HG03196 (cell line): ENCODE data around the gene REPIN1.

Experiments used
- ATAC-seq: cut with Tn5 transposase; IDR thresholded peaks from one replicate; pipeline ENCODE4 v1.9.1; 2021; ENCODE audit not compliant: unreplicated experiment

The REPIN1 gene

DNA sequence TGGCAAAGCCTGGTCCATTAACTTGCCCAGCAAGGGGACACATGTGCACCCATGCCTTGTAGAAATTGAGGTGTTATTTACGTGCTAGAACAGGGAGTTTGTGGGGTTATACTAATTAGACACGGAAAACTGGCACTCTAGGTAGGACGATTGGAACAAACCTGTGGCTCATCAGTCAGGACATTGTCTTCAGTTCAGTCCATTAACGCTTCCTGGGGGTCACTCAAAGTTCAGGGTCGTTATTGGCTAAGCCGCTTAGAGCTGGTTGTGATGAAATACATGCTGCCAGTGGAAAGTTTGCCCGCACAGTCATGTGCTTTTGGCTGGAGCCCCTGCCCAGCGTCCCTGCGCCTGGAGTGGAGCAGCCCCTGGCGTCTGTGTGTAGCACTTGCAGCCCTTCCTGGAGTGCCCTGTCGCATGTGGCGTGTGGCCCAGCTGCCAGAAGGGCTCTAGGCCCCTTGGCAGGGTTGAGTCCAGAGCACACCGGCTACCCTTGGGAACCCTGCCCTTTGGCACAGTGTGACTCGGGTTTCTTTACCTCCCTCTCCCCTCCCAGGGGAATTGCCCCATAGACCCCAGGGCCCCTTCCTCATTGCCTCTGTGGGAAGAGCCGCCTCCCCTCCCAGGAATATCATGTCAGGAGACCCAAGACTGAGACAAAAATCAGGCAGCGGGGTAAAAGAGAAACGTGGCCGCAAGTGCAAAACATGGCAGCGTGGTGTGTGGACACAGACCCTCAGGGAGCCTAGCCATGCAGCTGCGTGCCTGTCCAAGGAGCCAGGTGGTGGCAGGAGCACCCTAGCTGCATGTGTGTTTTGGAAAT lies 20.3 kb downstream of the REPIN1 start:
- ATAC-seq, result no peak

DNA sequence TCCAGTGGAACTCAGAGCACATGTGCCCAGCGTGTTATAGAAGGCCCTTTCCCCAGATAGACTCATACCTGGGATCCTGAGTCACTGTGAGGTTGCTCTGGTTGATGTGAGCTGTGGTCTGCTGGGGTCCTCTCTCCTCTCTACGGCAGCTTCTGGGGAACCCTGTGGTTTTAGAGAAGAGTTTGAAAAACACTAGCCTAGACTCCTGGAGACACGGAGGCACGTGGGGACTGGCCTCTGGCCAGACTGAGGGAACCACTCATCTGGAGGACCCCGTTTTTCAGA lies 20.9 kb downstream of the REPIN1 start:
- ATAC-seq, result no peak

DNA sequence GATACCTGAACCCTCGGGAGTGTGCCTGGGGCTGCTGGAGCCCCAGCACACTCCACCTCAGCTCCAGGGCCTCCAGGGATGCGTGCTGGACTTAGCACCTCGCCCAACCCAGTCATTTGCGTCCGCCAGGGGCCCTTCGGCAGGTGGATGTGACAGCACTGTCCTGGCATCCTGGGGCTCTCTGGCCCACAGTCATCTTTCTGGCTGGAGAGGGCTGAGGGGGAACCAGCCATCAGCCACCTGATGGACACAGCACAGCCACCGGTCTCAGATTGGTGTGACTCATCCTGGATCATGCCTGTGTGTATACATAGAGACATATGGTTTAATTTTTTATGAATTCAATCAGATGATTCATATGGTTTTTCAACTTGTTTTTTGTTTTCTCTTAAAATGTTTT lies 21.6 kb downstream of the REPIN1 start:
- no peak for ATAC-seq

DNA sequence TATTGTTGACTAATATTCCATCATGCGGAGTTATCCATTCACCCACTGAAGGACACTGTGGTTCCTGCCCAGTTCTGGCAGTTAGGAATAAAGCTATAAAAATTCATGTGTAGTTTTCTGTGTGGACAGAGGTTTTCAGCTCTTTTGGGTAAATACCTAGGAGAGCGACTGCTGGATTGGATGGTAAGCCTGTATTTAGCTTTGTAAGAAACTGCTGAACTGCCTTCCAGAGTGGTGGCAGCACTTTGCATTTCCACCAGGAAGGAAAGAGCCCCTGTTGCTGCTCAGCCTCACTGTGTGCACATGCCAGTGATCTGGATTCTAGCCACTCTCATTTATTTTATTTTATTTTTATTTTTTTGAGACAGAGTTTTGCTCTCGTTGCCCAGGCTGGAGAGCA lies 24.7 kb downstream of the REPIN1 start:
- ATAC-seq, result no peak

DNA sequence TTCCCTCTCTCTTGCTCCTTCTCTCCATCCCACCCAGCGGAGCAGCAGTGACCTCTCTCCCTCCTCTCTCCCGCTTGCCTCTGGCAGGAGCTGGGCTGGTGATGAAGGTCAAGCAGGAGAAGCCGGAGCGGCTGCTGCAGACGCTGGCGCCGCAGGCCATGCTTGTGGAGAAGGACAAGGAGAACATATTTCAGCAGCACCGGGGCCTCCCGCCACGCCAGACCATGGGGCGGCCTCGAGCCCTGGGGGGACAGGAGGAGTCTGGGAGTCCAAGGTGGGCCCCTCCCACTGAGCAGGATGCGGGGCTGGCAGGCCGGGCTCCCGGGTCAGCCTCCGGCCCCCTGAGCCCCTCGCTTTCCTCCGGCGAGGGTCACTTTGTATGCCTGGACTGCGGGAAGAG lies 27.8 kb downstream of the REPIN1 start:
- no peak for ATAC-seq

DNA sequence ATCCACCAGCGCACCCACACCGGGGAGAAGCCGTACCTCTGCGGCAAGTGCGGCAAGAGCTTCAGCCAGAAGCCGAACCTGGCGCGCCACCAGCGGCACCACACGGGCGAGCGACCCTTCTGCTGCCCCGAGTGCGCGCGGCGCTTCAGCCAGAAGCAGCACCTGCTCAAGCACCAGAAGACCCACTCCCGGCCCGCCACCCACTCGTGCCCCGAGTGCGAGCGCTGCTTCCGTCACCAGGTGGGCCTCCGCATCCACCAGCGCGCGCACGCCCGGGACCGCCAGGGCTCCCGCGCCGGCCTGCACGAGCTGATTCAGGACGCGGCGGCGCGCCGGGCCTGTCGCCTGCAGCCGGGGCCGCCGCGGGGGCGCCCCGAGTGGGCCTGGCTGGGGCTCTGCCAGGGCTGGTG lies 28.2 kb downstream of the REPIN1 start:
- no peak for ATAC-seq

DNA sequence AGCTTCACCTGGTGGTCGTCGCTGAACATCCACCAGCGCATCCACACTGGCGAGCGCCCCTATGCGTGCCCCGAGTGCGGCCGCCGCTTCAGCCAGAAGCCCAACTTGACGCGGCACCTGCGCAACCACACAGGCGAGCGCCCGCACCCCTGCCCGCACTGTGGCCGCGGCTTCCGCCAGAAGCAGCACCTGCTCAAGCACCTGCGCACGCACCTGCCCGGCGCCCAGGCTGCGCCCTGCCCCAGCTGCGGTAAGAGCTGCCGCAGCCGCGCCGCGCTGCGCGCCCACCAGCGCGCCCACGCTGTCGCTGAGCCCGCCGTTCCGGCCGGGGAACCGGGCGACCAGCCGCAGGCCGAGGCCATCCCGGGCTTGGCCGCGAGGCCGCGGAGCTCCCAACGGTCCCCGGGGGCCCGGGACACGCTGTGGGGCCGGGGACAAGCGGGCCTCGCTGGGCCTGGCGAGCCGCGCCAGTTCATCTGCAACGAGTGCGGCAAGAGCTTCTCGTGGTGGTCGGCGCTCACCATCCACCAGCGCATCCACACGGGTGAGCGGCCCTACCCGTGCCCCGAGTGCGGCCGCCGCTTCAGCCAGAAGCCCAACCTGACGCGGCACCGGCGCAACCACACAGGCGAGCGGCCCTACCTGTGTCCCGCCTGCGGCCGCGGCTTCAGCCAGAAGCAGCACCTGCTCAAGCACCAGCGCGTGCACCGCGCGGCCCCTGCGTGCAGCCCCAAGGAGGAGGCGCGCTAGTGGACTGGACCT lies 28.9 kb downstream of the REPIN1 start:
- no peak for ATAC-seq

DNA sequence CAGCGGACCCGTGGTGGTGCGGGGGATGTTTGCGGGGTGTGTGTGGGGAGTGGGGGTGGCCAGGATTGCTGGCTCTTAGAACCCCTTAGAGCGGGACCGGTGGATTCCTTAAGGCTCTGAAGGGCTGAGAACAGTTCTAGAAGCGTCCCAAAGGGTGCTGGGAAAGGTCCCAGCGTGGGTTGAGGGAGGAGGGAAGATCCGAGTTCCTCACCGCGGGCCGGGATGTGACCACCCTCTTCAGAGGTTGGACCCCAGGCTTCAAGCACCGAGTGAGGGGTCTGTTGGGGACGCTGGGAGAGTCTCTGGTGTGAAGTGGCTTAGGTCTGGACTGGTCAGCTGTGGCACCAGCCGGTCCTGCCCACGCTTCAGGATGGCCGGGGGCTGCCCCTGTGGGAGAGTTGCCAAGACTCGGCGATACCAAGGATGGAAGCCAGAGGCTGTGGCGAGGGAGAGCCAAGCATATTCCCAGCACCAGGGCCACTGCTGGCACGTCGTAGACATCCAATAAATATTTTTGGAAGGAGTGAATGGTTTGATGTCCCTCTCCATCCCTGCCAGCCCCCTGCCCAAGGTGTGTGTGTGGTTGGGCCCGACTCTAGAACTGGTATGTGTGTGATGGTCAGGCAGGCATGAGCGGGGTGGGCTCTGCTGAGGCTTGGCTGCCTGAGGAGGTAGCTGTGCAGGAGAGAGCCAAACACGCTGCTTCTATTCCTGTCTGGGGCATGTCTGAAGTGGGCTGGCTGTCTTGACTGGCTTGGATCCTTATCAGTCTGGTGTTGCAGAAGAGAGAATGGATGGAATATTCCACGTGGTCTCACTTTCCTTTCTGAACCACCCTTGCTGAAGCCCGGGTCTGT lies 29.7 kb downstream of the REPIN1 start:
- no peak for ATAC-seq

DNA sequence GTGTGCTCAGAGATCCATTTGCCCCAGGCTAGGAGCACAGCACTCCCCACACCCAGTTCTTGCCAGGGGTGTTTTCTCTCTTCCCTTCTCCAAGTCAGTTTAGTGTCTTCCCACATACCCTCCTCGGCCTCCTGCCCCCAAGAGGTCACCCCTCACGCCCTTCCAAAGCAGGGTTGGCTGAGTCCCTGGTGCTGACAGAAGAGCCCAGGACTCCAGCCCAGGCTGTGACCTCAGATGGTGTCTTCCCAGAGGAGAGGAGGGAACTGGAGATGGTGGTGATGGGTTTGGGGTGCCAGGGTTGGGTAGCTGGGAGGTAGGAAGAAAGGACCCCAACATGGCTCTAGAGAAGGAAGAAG lies 30.3 kb downstream of the REPIN1 start:
- no peak for ATAC-seq

DNA sequence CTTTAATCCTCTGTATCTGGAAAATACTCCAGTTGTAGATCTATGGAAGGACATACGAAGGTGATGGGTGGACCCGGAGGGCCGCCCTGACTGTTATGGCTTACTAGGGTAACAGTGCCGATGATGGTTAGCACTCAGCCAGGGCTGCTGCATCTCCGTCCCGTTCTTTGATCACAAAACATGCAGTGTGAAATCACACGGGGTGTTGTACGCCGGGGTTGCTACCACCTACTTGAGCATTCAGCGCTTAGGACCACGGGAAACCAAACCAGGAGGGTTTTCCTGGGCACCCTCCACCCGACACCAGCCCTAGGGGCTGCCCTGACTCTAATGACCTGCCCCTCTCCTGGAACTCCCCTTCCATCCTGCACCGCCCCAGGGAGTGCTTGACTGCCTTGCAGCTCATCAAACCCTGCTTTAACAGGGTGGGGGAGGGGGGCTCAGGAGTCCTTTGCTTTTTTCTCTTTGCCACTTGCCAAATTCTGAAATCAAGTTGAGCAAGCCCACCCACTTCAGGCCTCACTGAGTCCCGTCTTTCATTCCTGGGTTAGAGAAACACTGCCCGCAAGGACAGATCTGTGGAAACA lies 30.9 kb downstream of the REPIN1 start:
- ATAC-seq, result no peak

DNA sequence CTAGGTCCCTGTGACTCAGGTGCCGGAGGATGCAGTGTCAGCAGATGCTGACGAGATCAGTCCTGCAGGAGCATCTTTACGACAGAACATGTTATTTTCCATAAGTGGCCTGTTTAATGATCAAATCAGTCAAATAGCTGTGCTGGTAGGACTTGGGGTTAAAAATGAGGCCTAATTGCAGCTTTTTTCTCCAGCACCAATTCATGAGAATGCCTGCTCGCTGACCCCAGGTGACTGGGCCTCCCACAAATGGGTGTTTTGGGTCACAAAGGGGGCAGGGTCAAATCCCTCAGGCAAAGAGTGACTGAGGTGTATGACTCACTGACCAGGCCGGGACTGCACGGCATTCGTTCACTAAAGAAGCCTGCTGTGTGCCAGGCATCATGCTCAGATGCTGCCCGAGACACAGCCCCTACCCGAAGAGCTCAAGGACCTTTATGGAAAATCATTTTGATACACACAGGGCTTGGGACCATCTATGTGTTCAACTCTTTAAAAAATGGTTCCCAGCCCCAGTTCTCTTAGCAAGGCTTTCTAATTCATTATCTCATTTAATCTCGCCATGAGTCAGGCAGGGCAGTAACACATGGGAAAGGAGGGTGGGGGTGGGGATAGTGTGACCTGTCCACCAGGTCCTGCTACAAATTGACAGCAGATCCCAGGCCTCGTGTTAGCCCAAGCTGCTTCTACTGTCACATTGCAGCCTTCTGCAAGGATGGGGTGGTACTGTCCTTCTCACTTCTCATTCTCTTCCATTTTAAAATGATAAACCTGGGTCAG lies 31.6 kb downstream of the REPIN1 start:
- ATAC-seq, result no peak

DNA sequence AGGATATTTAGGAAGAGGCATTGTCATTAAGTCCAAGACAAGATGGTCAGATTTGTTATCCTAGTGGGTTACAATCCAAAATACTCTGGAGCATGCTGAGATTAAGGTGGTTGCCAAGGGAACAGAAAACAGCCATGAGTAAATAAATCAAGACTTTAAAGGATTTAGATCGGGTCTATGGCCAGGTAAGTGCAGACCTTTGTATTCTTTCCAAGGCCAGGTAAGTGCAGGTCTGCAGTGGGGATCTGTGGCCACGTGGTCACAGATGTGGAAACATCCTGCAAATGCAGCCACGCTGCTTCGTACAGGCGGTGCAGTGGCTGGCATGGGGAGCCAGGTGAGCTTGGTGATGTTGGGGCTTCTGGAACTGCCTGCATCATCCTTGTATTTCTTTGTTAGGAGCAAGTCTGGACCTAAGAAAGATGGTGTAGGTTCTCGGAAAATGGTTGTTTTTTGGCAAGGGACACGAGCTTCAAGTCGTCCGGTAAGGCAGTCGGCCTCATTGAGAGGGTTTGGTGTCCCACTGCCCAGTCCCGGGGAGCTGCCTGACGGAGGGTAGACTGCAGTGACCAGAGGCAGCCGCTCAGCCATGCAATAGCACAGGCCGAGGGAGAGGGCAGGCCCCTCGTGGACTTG lies 32.3 kb downstream of the REPIN1 start:
- no peak for ATAC-seq

DNA sequence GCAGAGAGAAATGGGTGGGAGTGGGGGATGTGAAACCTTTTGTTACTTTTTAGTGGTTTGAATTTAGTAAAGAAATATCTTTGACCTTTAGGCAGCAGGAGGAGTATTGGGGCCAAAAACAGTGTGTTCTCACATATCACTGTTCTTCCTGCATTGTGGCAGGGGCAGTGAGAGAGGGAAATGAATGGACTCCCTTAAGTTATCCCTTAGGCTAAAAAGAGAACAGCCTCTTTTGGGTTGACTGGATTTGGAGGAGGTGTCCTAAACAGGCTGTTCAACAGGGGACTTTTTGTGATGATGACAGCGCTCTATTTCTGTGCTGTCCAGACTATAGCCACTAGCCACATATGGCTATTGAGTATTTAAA lies 32.8 kb downstream of the REPIN1 start:
- ATAC-seq, result no peak

DNA sequence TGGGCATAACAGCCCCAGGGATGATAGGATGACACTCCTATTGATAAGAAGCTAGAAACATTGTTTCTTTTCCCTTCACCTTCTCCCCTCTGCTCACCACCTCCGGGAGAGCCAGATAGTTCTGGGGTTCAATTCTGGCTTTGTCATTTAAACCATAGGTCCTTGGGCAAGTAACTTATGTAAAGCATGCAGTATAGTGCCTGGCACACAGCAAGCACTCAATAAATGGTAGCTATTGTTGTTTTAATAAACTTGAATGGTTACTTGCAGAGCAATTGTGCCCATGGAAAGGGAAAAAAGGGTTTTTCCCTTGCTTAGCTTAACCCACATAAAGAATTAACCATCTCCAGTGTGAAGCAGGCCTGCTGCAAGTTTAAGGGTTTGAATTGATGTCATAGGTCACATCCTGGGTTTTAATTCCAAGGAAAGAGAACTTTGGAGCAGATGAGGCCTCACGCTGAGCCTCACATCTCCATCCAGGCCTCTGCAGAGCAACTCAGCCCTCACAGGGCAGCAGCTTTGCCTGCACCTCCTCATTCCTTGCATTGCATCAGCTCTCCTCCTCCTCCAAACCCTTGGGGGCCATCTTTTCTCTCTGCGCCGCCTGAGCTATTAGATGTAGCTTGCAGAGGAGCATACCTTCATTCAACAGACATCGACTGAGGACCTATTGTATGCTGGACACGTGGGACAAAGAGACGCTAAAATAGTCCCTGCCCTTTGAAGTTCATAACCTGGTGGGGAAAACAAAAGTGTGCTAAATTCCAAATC lies 33.4 kb downstream of the REPIN1 start:
- ATAC-seq, result no peak

DNA sequence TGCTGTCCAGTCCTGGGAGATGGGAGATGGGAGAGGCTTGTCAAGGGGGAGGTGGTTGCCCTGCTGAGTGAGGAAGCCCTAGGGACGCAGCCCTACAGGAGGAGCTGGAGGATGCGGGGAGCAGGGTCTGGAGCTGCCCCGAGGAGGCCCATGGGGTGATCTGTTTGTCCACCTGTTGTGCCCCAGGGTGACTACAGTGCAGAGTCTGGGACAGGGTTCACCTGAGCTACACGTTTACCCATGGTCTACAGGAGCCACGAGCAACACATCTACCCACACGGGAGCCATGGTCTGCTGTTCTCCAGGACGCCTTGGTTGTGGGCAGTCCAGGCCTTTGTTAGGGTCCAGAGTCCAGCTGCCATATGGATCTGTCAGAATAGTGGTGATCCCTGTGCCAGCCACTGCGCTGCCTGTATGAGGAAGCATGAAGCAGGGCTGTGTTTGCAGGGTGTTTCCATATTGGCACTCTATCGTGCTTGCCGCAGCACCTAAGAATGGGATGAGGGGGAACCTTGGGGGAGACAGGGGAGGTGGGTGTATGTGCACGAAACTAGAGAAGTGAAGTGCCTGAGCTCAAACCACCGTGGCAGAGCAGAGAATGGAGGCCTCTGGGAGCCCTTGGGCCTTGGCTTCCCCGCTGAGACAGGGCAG lies 34.2 kb downstream of the REPIN1 start:
- ATAC-seq, result no peak

DNA sequence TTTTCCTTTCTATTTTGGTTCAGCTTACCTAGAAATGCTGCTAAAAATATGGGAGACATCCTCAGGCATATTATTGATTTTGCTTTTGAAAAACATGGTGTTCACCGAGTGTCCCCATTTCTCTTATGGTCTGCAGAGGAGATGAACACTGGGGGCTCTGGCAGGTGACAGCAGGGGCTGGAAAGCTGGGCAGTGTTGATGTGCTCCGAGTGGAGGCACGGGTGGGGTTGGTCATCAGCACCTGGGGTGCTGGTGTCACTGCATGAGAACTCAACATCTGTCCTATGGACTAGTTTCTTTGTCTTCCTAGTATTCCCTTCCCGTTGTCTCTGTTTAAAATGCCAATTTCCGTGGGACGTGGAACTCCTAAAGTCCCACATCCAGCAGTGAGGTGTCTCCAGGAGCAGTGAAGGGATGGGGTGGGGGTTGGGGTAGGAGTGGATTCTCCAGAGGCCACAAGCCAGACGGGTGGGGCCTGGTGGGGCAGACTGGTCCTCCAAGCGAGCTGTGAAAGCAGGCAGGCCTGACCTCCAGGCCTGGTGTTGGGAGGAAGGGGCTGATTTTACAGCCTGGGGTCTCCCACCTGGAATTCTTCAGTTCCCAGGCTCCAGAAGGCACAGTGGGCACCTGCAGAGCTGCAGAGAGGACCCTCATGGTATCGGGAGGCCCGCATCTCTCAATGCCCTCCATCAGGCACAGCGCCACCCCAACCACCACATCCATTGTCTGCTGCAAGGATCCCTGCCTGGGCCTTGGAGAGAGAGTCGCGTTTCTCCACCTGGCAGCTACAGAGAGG lies 35.0 kb downstream of the REPIN1 start:
- no peak for ATAC-seq

DNA sequence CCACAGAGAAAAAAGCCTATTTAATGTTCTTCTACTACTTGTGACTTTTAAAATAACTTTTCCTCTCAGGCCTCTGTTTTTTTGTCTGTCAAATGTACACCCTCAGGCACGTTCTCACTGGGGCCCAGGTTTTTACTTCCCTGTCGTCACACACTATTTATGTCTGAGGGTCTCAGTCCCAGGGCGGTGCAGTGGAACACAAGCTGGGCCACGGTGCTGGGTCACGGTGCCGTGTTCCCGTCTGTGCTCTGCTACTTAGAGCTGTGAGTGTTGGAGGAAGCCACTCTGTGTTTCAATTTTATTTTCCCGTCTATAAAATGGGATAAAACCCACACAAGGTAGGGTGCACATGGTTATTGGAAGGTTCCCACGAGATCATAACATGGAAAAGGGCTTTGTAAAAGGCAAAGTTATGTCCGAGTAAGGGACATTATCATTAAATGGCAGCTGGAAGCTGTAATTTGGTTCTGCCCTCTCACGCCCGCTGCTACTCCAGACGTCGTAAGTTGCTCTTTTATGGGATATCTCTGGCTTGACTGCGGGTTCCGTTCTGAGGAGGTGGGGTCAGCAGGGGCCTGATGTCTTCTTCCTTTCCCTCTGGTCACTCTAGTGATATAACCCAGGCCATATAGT lies 35.7 kb downstream of the REPIN1 start:
- ATAC-seq, result no peak
